ENCODE measurements around the gene ARRDC1.
"Not testable (repeated sequence)": the region's sequence is repeated elsewhere in the genome, so short reads cannot be mapped to it uniquely, and the experiment has no call there.

ARRDC1 gene

GRCh38 chr9:137586854-137587253, 18.6 kb upstream of the ARRDC1 start:
- DNase-seq, result no peak

GRCh38 chr9:137588311-137588710, 17.2 kb upstream of the ARRDC1 start:
- DNase-seq, result no peak

GRCh38 chr9:137588891-137589290, 16.6 kb upstream of the ARRDC1 start:
- no peak for DNase-seq

GRCh38 chr9:137589441-137590122, 15.9 kb upstream of the ARRDC1 start:
- DNase-seq, result peak; percentile 46

GRCh38 chr9:137590123-137590468, 15.4 kb upstream of the ARRDC1 start:
- no peak for DNase-seq

GRCh38 chr9:137590469-137591383, 14.8 kb upstream of the ARRDC1 start, which contains the start of gene ZMYND19:
ZMYND19 (minus strand) TSS chr9:137590512; CDS start chr9:137590263, 249 bp downstream.
- peak; percentile 96 for DNase-seq

GRCh38 chr9:137592767-137593166, 12.7 kb upstream of the ARRDC1 start:
- no peak for DNase-seq

GRCh38 chr9:137593176-137593575, 12.3 kb upstream of the ARRDC1 start:
- no peak for DNase-seq

- not testable (repeated sequence) for DNase-seq
Measured at GRCh38 chr9:137596577-137596976, 8.9 kb upstream of the ARRDC1 start.

- no peak for DNase-seq
Measured at GRCh38 chr9:137598943-137599342, 6.5 kb upstream of the ARRDC1 start.

- DNase-seq, result peak; percentile 59
Measured at GRCh38 chr9:137602661-137603060, 2.8 kb upstream of the ARRDC1 start.

- no peak for DNase-seq
Measured at GRCh38 chr9:137603879-137604278, 1.6 kb upstream of the ARRDC1 start.

GRCh38 chr9:137604345-137605086, 970 bp upstream of the ARRDC1 start:
- no peak for DNase-seq

- peak; percentile 72 for DNase-seq
Measured at GRCh38 chr9:137606005-137606621, 627 bp downstream of the ARRDC1 start.

- DNase-seq, result no peak
Measured at GRCh38 chr9:137606734-137607138, 1.2 kb downstream of the ARRDC1 start.

- DNase-seq, result no peak
Measured at GRCh38 chr9:137607141-137607857, 1.8 kb downstream of the ARRDC1 start.

GRCh38 chr9:137610944-137611343, 5.5 kb downstream of the ARRDC1 start:
- peak; percentile 55 for DNase-seq

- DNase-seq, result peak; percentile 91
Measured at GRCh38 chr9:137611623-137612609, 6.4 kb downstream of the ARRDC1 start.

GRCh38 chr9:137612741-137613142, 7.3 kb downstream of the ARRDC1 start:
- no peak for DNase-seq

GRCh38 chr9:137613259-137613658, 7.8 kb downstream of the ARRDC1 start:
- DNase-seq, result no peak

Measured in NCI-H69 (cell line).